ENCODE results near the gene CERKL. TPM values are rescaled to one million over a fixed set of nuclear protein-coding genes. Genes with fewer than 3 reads are reported as not detected.

The CERKL gene
- total and polyA plus RNA-seq, 2 of the 13 experiments (the other 11 are each of a cell fraction or from before 2014, with no cell fraction given) = not detected

DNA sequence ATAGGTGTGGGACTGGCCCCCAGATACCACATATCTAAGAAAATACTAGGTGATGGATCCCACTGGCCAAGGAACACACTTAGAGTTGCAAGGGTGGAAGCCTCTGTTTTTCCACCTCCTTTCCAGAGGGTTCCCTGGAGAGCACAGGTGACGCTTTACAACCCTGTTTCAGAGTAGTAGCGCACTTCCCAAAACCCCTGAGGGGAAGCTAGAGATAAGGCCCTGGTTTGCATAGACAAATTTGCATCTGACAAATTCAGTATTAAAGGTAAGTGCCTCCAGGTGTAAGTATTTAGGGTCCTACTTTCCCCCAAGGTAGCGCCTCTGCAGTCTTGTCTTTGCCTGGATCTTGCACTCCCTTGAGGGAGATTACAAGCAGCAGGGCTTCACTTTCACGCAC lies 474 bp upstream of the CERKL start:
- Histone ChIP-seq H4K20me1 (ENCODE audit: insufficient read depth, low read length) (no peaks in the 10 kb centered on the region), H3K4me1 (ENCODE audit: insufficient read depth, low read length) (peaks cover 11% of the 10 kb centered on the region), H3K4me2 (ENCODE audit: low read depth, low read length) (no peak overlapping the region), H3K36me3 (replicated peaks in 1 of 2; ENCODE audit: control insufficient read depth in 1 of 2, insufficient read depth in 2 of 2, low read length in 2 of 2) (no peaks in the 10 kb centered on the region), H3K9me3 (ENCODE audit: low read length) (no peaks in the 10 kb centered on the region), H3K27ac (ENCODE audit: extremely low read length, insufficient read depth, low read length) (no peak overlapping the region), H3K27me3 (ENCODE audit: control insufficient read depth in 1 of 2, insufficient read depth in 2 of 2, low read length in 2 of 2) (peaks cover 0 to 23% of the 10 kb centered on the region in 2 experiments; a peak in 2 of 5 replicates), H3K4me3 (replicated peaks in 1 of 3; ENCODE audit: insufficient read depth in 1 of 3, low read depth in 2 of 3, low read length in 3 of 3) (no peak overlapping the region), H2AFZ (ENCODE audit: low read length) (no peak overlapping the region), H3K79me2 (ENCODE audit: insufficient read depth, low read length) (no peaks in the 10 kb centered on the region), H3K9ac (ENCODE audit: insufficient read depth, low read depth, low read length) (no peak overlapping the region)
- intact Hi-C loops (cut with micrococcal nuclease; ENCODE audit: unreplicated experiment) (no loop called here), in situ Hi-C loops (cut with HindIII; ENCODE audit: extremely low pct_ligation_motif_present, low pct_unique_long_range_greater_than_20kb) (no loop called here)
- no peak for FAIRE-seq
- no peak for DNase-seq (ENCODE audit: low spot score)
- CTCF ChIA-PET (ENCODE audit: low intra/inter-chr PET ratio, low total read pairs) = no interaction called here
- no peak for ATAC-seq
- POLR2A ChIA-PET = no interaction called here
- no peak for TF ChIP-seq GPN1 (CRISPR knock-in tag; IDR thresholded peaks at IDR 0.05; ENCODE audit: borderline replicate concordance)
- no peak for TF ChIP-seq ZNF530 (CRISPR knock-in tag; IDR thresholded peaks at IDR 0.05; ENCODE audit: low read depth)
- TF ChIP-seq FOXK1 (CRISPR knock-in tag; IDR thresholded peaks at IDR 0.05; ENCODE audit: borderline replicate concordance, low read depth) = no peak
- TF ChIP-seq NFE2 (CRISPR knock-in tag; IDR thresholded peaks at IDR 0.05) = no peak
- no TSS peak for BruUV-seq (replicated peaks)
- WGBS (ENCODE audit: low lambda C conversion rate) = 80% methylated on average over 4 of the region's 4 CpGs

DNA sequence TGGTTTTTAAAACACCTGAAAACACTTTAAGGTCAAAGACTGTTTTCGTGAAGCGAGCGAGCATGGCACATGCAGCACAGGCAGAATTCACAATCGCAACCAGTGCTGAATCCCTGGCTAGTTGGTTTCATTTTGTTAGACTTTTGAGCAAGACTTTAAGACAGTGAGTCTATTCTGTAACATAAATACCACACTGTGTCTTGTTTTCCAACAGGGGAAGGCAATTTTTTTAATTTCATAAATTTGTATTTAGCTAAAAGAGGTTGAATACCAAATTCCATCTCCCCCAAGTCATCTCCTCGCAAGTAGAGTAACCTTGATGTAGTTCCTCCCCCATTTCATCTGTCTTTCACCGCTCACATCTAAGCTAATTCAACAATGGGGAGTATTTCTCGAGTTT lies 1.4 kb downstream of the CERKL start:
- Histone ChIP-seq H3K4me2 (ENCODE audit: low read depth, low read length) (no peak overlapping the region), H3K27ac (ENCODE audit: extremely low read length, insufficient read depth, low read length) (no peak overlapping the region), H4K20me1 (ENCODE audit: insufficient read depth, low read length) (no peaks in the 10 kb centered on the region), H3K9me3 (ENCODE audit: low read length) (no peaks in the 10 kb centered on the region), H3K4me1 (ENCODE audit: insufficient read depth, low read length) (peaks cover 9% of the 10 kb centered on the region), H3K27me3 (ENCODE audit: control insufficient read depth in 1 of 2, insufficient read depth in 2 of 2, low read length in 2 of 2) (peaks cover 0 to 23% of the 10 kb centered on the region in 2 experiments; a peak in 2 of 5 replicates), H3K79me2 (ENCODE audit: insufficient read depth, low read length) (no peaks in the 10 kb centered on the region), H3K9ac (ENCODE audit: insufficient read depth, low read depth, low read length) (no peak overlapping the region), H3K4me3 (replicated peaks in 1 of 3; ENCODE audit: insufficient read depth in 1 of 3, low read depth in 2 of 3, low read length in 3 of 3) (no peak overlapping the region), H2AFZ (ENCODE audit: low read length) (no peak overlapping the region), H3K36me3 (replicated peaks in 1 of 2; ENCODE audit: control insufficient read depth in 1 of 2, insufficient read depth in 2 of 2, low read length in 2 of 2) (no peaks in the 10 kb centered on the region)
- CTCF ChIA-PET (ENCODE audit: low intra/inter-chr PET ratio, low total read pairs) = no interaction called here
- no peak for DNase-seq (ENCODE audit: low spot score)
- FAIRE-seq = no peak
- in situ Hi-C loops (cut with HindIII; ENCODE audit: extremely low pct_ligation_motif_present, low pct_unique_long_range_greater_than_20kb) (no loop called here), intact Hi-C loops (cut with micrococcal nuclease; ENCODE audit: unreplicated experiment) (no loop called here)
- BruUV-seq (replicated peaks) = no TSS peak
- WGBS (ENCODE audit: low lambda C conversion rate) = 51% methylated on average over 7 of the region's 7 CpGs
- ATAC-seq = no peak
- POLR2A ChIA-PET = no interaction called here
- TF ChIP-seq HNRNPK (IDR thresholded peaks at IDR 0.05; ENCODE audit: low read depth, low read length, poor library complexity, severe bottlenecking) (no peak), RNF2 (conservative IDR thresholded peaks at IDR 0.05; ENCODE audit: low read depth) (no peak), MAF1 (CRISPR knock-in tag; IDR thresholded peaks at IDR 0.05; ENCODE audit: borderline replicate concordance) (no peak), RORA (CRISPR knock-in tag; IDR thresholded peaks at IDR 0.05) (no peak), MEIS1 (CRISPR knock-in tag; IDR thresholded peaks at IDR 0.05; ENCODE audit: borderline replicate concordance) (no peak)
- TF ChIP-seq, protein P1, sequence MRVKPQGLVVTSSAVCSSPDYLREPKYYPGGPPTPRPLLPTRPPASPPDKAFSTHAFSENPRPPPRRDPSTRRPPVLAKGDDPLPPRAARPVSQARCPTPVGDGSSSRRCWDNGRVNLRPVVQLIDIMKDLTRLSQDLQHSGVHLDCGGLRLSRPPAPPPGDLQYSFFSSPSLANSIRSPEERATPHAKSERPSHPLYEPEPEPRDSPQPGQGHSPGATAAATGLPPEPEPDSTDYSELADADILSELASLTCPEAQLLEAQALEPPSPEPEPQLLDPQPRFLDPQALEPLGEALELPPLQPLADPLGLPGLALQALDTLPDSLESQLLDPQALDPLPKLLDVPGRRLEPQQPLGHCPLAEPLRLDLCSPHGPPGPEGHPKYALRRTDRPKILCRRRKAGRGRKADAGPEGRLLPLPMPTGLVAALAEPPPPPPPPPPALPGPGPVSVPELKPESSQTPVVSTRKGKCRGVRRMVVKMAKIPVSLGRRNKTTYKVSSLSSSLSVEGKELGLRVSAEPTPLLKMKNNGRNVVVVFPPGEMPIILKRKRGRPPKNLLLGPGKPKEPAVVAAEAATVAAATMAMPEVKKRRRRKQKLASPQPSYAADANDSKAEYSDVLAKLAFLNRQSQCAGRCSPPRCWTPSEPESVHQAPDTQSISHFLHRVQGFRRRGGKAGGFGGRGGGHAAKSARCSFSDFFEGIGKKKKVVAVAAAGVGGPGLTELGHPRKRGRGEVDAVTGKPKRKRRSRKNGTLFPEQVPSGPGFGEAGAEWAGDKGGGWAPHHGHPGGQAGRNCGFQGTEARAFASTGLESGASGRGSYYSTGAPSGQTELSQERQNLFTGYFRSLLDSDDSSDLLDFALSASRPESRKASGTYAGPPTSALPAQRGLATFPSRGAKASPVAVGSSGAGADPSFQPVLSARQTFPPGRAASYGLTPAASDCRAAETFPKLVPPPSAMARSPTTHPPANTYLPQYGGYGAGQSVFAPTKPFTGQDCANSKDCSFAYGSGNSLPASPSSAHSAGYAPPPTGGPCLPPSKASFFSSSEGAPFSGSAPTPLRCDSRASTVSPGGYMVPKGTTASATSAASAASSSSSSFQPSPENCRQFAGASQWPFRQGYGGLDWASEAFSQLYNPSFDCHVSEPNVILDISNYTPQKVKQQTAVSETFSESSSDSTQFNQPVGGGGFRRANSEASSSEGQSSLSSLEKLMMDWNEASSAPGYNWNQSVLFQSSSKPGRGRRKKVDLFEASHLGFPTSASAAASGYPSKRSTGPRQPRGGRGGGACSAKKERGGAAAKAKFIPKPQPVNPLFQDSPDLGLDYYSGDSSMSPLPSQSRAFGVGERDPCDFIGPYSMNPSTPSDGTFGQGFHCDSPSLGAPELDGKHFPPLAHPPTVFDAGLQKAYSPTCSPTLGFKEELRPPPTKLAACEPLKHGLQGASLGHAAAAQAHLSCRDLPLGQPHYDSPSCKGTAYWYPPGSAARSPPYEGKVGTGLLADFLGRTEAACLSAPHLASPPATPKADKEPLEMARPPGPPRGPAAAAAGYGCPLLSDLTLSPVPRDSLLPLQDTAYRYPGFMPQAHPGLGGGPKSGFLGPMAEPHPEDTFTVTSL (CRISPR knock-in tag; IDR thresholded peaks at IDR 0.05; ENCODE audit: borderline replicate concordance) = no peak
- TF ChIP-seq, protein P2, sequence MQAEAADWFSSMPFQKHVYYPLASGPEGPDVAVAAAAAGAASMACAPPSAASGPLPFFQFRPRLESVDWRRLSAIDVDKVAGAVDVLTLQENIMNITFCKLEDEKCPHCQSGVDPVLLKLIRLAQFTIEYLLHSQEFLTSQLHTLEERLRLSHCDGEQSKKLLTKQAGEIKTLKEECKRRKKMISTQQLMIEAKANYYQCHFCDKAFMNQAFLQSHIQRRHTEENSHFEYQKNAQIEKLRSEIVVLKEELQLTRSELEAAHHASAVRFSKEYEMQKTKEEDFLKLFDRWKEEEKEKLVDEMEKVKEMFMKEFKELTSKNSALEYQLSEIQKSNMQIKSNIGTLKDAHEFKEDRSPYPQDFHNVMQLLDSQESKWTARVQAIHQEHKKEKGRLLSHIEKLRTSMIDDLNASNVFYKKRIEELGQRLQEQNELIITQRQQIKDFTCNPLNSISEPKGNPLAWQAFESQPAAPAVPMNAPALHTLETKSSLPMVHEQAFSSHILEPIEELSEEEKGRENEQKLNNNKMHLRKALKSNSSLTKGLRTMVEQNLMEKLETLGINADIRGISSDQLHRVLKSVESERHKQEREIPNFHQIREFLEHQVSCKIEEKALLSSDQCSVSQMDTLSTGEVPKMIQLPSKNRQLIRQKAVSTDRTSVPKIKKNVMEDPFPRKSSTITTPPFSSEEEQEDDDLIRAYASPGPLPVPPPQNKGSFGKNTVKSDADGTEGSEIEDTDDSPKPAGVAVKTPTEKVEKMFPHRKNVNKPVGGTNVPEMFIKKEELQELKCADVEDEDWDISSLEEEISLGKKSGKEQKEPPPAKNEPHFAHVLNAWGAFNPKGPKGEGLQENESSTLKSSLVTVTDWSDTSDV (CRISPR knock-in tag; IDR thresholded peaks at IDR 0.05) = no peak
